Measurements from ENCODE around the gene SLC8A1. TPM values are rescaled to one million over a fixed set of nuclear protein-coding genes. Genes with fewer than 3 reads are reported as not detected.

The SLC8A1 gene
- total and polyA plus RNA-seq, 2 donors (not counting 1 experiment from before 2014, with no cell fraction given): 0.07 to 0.20 TPM

DNA sequence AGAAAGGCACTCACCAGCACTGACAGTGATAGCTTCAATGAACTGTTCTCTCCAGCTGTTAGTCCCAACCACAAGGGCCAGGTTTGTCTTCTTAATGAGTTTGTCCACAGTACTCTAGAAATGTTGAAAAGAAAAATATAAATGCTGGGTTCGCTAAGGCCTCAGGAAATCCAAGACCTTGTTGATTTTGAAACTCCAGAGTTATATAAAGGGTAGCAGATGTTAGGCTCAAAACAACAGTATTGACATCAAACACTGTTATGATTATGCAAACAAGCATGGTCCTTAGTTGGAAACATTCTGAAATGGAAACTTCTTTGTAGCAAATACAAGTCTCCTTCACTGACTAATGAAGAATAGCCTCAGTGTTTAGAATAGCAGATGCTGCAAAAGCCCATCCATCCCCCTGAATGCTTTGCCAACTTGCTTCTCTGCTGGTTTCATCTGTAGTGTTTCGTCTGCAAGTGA, 291.1 kb downstream of the SLC8A1 start:
- CTCF ChIA-PET: no interaction called here

DNA sequence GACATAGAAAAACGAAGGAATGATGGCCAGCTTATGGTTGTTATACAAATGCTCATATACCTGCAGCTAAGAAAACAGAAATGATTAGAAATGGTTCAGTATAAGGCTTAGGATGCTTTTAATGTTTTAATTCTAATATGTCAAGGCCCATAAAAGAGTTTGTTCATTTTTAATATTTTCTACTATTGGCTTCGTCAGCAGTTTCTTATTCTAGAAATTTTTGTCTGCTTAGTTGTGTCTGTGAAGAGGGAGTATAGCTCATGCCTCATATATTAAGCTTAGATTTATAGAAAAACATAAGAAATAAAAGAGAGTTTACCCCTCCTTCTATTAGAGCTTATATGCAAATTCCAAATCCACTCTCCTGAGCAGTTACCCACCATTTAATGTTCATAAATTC, 292.6 kb downstream of the SLC8A1 start:
- intact Hi-C loops (cut with micrococcal nuclease): no loop called here
- WGBS (ENCODE audit: insufficient coverage): no CpG with 5 or more reads among the region's 2 CpGs
- Histone ChIP-seq H3K4me3 (ENCODE audit: control extremely low read depth in 1 of 5, extremely low read depth in 1 of 5, insufficient read depth in 1 of 5, low read depth in 2 of 5, low read length in 4 of 5) (no peak overlapping the region), H3K36me3 (replicated peaks in 1 of 2; ENCODE audit: control extremely low read depth in 1 of 2, control insufficient read depth in 1 of 2, extremely low read depth in 1 of 2, insufficient read depth in 2 of 2, low read length in 1 of 2) (no peaks in the 10 kb centered on the region), H3K4me1 (ENCODE audit: control insufficient read depth in 2 of 2, insufficient read depth in 2 of 2, low read length in 2 of 2) (no peaks in the 10 kb centered on the region), H3K9ac (ENCODE audit: low read length) (no peak overlapping the region), H2AFZ (ENCODE audit: insufficient read depth, low read depth, low read length, poor library complexity, severe bottlenecking) (no peak overlapping the region), H3K27ac (ENCODE audit: low read length in 2 of 2) (no peak overlapping the region), H4K20me1 (ENCODE audit: control insufficient read depth, insufficient read depth, low read length, poor library complexity, severe bottlenecking) (no peaks in the 10 kb centered on the region), H3K27me3 (replicated peaks in 1 of 4; ENCODE audit: control extremely low read depth in 1 of 4, control insufficient read depth in 3 of 4, insufficient read depth in 4 of 4, low read length in 3 of 4) (no peaks in the 10 kb centered on the region), H3K79me2 (ENCODE audit: control insufficient read depth, insufficient read depth, low read length) (no peaks in the 10 kb centered on the region), H3K9me3 (ENCODE audit: control extremely low read depth in 1 of 3, control insufficient read depth in 2 of 3, insufficient read depth in 1 of 3, low read length in 2 of 3) (no peaks in the 10 kb centered on the region), H3K4me2 (replicated peaks; ENCODE audit: low read depth, low read length, poor library complexity, severe bottlenecking) (no peak overlapping the region)
- Mint-ChIP-seq H3K4me1 (no peaks in the 10 kb centered on the region), H3K27me3 (no peaks in the 10 kb centered on the region), H3K27ac (no peak overlapping the region), H3K9me3 (ENCODE audit: insufficient read depth) (no peaks in the 10 kb centered on the region), H3K4me3 (no peak overlapping the region)
- ChIA-PET POLR2A (no interaction called here), CTCF (no interaction called here)
- ATAC-seq (ENCODE audit: low read depth): no peak
- no peak for DNase-seq
- no peak for TF ChIP-seq EZH2 (IDR thresholded peaks at IDR 0.05; ENCODE audit: borderline replicate concordance, insufficient read depth, low read depth, low read length, poor library complexity, severe bottlenecking)
- TF ChIP-seq, protein P1, sequence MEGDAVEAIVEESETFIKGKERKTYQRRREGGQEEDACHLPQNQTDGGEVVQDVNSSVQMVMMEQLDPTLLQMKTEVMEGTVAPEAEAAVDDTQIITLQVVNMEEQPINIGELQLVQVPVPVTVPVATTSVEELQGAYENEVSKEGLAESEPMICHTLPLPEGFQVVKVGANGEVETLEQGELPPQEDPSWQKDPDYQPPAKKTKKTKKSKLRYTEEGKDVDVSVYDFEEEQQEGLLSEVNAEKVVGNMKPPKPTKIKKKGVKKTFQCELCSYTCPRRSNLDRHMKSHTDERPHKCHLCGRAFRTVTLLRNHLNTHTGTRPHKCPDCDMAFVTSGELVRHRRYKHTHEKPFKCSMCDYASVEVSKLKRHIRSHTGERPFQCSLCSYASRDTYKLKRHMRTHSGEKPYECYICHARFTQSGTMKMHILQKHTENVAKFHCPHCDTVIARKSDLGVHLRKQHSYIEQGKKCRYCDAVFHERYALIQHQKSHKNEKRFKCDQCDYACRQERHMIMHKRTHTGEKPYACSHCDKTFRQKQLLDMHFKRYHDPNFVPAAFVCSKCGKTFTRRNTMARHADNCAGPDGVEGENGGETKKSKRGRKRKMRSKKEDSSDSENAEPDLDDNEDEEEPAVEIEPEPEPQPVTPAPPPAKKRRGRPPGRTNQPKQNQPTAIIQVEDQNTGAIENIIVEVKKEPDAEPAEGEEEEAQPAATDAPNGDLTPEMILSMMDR (IDR thresholded peaks at IDR 0.05): no peak

More for the DNA sequence above, 291.1 kb downstream of the SLC8A1 start:
- Mint-ChIP-seq H3K4me3 (no peak overlapping the region), H3K27ac (no peak overlapping the region), H3K4me1 (no peaks in the 10 kb centered on the region), H3K9me3 (ENCODE audit: insufficient read depth) (no peaks in the 10 kb centered on the region), H3K27me3 (no peaks in the 10 kb centered on the region)
- no peaks in the 10 kb centered on the region for H3K79me2 ChIP-seq (ENCODE audit: control insufficient read depth, insufficient read depth, low read length)
- no CpG with 5 or more reads among the region's 2 CpGs for WGBS (ENCODE audit: insufficient coverage)
- intact Hi-C loops (cut with micrococcal nuclease): no loop called here
- H3K36me3 ChIP-seq (replicated peaks in 1 of 2; ENCODE audit: control extremely low read depth in 1 of 2, control insufficient read depth in 1 of 2, extremely low read depth in 1 of 2, insufficient read depth in 2 of 2, low read length in 1 of 2): no peaks in the 10 kb centered on the region
- H3K9me3 ChIP-seq (ENCODE audit: control extremely low read depth in 1 of 3, control insufficient read depth in 2 of 3, insufficient read depth in 1 of 3, low read length in 2 of 3): no peaks in the 10 kb centered on the region
- H4K20me1 ChIP-seq (ENCODE audit: control insufficient read depth, insufficient read depth, low read length, poor library complexity, severe bottlenecking): no peaks in the 10 kb centered on the region
- DNase-seq: no peak
- no peak overlapping the region for H3K4me3 ChIP-seq (ENCODE audit: control extremely low read depth in 1 of 5, extremely low read depth in 1 of 5, insufficient read depth in 1 of 5, low read depth in 2 of 5, low read length in 4 of 5)
- H3K27ac ChIP-seq (ENCODE audit: low read length in 2 of 2): no peak overlapping the region
- no peak overlapping the region for H3K4me2 ChIP-seq (replicated peaks; ENCODE audit: low read depth, low read length, poor library complexity, severe bottlenecking)
- POLR2A ChIA-PET: no interaction called here
- no peak overlapping the region for H2AFZ ChIP-seq (ENCODE audit: insufficient read depth, low read depth, low read length, poor library complexity, severe bottlenecking)
- no peak for ATAC-seq (ENCODE audit: low read depth)
- no peak overlapping the region for H3K9ac ChIP-seq (ENCODE audit: low read length)
- H3K27me3 ChIP-seq (replicated peaks in 1 of 4; ENCODE audit: control extremely low read depth in 1 of 4, control insufficient read depth in 3 of 4, insufficient read depth in 4 of 4, low read length in 3 of 4): no peaks in the 10 kb centered on the region
- no peaks in the 10 kb centered on the region for H3K4me1 ChIP-seq (ENCODE audit: control insufficient read depth in 2 of 2, insufficient read depth in 2 of 2, low read length in 2 of 2)
- TF ChIP-seq, protein P1 (IDR thresholded peaks at IDR 0.05): no peak
- no peak for TF ChIP-seq EZH2 (IDR thresholded peaks at IDR 0.05; ENCODE audit: borderline replicate concordance, insufficient read depth, low read depth, low read length, poor library complexity, severe bottlenecking)

Data from B cell (primary cell).